Measurements from ENCODE around the gene MCTS1. TPM values are rescaled to one million over a fixed set of nuclear protein-coding genes. Genes with fewer than 3 reads are reported as not detected.
"Not testable (repeated sequence)": the region's sequence is repeated elsewhere in the genome, so short reads cannot be mapped to it uniquely, and the experiment has no call there.

MCTS1 gene, protein sequence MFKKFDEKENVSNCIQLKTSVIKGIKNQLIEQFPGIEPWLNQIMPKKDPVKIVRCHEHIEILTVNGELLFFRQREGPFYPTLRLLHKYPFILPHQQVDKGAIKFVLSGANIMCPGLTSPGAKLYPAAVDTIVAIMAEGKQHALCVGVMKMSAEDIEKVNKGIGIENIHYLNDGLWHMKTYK
- 14.6 TPM for total RNA-seq

DNA sequence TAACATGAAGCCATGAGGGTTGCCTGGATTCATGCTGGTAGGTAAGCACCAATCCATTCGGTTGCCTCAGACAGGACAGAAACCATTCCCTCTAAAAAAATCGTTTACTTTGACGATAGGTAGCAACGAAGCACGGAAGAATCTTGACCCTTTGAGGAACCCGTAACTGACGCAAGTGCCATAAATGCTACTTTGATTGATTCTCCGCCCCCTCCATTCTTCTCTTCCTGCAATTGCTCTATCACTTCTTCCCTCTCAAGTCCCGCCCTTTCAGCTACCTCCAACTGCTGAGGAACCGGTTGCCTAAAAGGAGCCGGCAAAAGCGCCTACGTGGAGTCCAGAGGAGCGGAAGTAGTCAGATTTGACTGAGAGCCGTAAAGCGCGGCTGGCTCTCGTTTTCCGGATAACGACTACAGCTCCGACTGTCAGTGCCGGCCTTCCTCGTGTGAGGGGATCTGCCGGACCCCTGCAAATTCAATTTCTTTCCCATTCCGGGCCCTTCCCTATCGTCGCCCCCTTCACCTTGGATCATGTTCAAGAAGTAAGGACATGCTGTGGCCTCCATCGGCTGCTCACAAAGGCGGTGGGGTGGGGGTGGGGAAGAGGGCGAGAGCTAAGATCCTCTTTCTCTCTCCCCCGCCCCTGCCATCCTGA is at the start of gene MCTS1:
Gene MCTS1 (plus strand): TSS at position 395 of the 654 bp plus-strand sequence. CDS start 136 bp downstream, at position 531.
- H3K9me3 ChIP-seq (ENCODE audit: low read depth, low read length) = no peaks in the 10 kb centered on the region
- H3K4me3 ChIP-seq (ENCODE audit: low read length) = peak within 1 kb of the TSS; percentile 68
- H3K27me3 ChIP-seq (ENCODE audit: insufficient read depth, low read length) = no peaks in the 10 kb centered on the region
- H3K4me1 ChIP-seq (ENCODE audit: insufficient read depth, low read length) = peaks cover 9% of the 10 kb centered on the region

DNA sequence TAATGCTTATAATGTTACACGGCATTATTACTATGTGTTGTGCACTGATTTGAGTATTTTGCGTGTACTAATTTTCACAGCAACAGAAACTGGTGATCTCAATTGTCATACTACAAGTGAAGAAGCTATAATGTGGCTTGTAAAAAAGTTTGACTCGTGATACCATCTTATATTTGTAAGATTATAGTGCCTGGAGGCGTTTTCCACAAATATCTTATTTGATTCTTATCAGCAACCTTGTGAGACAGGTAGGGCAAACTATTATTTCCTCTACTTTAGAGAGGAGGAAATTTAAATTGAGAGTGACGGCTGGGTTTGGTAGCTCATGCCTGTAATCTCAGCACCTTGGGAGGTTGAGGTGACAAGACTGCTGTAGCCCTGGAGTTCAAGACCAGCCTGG is 47.6 kb upstream of the MCTS1 start:
- Histone ChIP-seq H3K9me3 (ENCODE audit: low read depth, low read length) (no peaks in the 10 kb centered on the region), H3K4me1 (ENCODE audit: insufficient read depth, low read length) (peaks cover 9% of the 10 kb centered on the region), H3K4me3 (ENCODE audit: low read length) (no peak overlapping the region), H3K27me3 (ENCODE audit: insufficient read depth, low read length) (no peaks in the 10 kb centered on the region)

GRCh38 chrX:120559804-120560203 is 44.1 kb upstream of the MCTS1 start:
- H3K4me3 ChIP-seq (ENCODE audit: low read length) = peak overlapping the region; percentile 72
- H3K9me3 ChIP-seq (ENCODE audit: low read depth, low read length) = no peaks in the 10 kb centered on the region
- peaks cover 16% of the 10 kb centered on the region for H3K4me1 ChIP-seq (ENCODE audit: insufficient read depth, low read length)
- no peaks in the 10 kb centered on the region for H3K27me3 ChIP-seq (ENCODE audit: insufficient read depth, low read length)

DNA sequence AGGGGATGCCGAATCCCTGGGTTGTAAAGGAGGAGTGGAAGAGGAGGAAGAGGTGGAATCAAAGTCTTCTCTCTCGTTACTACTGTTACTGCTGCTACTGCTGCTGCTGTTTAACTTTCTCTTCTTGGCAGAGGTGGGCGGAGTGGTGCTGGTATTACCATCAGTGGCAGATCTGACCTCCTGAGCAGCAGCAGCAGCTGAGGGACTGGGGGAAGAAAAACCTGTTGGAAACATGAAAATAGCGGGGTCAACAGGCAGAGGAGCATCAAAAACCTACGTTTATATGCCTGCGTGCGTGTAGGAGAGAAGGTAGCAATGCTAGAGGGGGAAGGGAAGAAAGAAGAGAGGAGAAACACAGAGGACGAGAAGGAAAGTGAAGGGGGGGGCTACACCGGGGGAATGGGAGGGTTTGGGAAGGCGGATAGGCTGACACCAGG is 43.5 kb upstream of the MCTS1 start:
- peak overlapping the region; percentile 72 for H3K4me3 ChIP-seq (ENCODE audit: low read length)
- H3K4me1 ChIP-seq (ENCODE audit: insufficient read depth, low read length) = peaks cover 16% of the 10 kb centered on the region
- no peaks in the 10 kb centered on the region for H3K9me3 ChIP-seq (ENCODE audit: low read depth, low read length)
- H3K27me3 ChIP-seq (ENCODE audit: insufficient read depth, low read length) = no peaks in the 10 kb centered on the region

DNA sequence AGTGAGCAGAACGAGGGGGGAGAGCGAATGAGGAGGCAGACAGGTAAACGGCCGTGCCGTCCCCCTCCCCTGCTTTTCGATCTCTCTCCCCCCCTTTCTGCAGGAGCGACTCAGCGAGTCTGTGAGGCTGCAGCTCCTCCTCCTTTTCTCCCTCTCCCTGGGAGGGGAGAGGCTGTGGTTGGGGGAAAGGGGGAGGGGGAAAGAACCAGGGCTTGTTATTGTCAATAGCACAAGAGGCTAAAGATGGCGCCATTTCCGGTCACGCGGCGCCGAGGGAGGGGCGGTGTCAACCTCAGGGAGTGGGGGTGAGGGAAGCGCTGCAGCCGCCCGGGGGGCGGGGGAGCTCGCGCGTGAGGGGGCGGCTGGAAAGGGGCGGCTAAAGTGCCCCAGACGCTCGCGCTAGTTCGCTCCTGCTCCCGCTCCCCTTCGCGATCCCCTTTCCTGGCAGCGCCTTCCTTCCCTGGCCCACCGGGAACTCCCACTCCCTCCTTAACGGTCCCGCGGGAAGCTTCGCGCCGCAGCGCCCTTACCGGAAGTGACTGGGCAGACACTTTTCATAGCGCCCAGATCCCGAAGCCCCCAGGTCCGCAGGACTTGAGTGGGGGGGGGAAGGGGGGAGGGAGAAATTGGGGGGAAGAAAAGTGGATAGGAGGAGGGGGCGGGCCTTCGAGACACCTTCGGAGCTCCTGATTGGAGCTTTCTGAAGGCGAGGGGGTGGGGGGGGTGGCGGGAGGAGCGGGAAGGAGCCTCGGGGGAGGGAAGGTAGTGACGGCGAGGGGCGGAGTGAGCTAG is 42.9 kb upstream of the MCTS1 start, which contains the start of gene CUL4B:
Gene CUL4B (minus strand): TSS at position 121 of the 792 bp plus-strand sequence. CDS start 324 bp downstream, outside the sequence.
- no peaks in the 10 kb centered on the region for H3K27me3 ChIP-seq (ENCODE audit: insufficient read depth, low read length)
- no peaks in the 10 kb centered on the region for H3K9me3 ChIP-seq (ENCODE audit: low read depth, low read length)
- peaks cover 16% of the 10 kb centered on the region for H3K4me1 ChIP-seq (ENCODE audit: insufficient read depth, low read length)
- peak within 1 kb of the TSS; percentile 72 for H3K4me3 ChIP-seq (ENCODE audit: low read length)

- Histone ChIP-seq H3K27me3 (ENCODE audit: insufficient read depth, low read length) (no peaks in the 10 kb centered on the region), H3K4me3 (ENCODE audit: low read length) (peak overlapping the region; percentile 52)
Measured at GRCh38 chrX:120561634-120562568, 42.0 kb upstream of the MCTS1 start.

DNA sequence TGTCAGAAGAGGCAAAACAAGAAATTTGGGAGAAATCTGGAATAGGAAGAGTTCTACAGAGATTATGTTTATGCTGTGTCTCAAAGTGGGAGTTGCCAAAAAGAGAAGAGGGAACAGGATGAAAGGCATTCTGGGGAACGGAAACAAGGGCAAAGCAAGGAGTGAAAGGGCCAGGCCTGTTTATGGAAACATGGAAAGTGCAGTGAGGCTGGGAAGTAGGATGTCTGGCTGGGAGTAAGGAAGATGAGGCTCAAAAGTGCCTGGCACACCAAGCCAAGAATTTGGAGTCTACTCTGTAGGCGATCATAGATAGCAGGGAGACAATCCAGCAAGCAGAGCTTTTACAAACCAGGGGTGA is 41.4 kb upstream of the MCTS1 start:
- peaks cover 16% of the 10 kb centered on the region for H3K4me1 ChIP-seq (ENCODE audit: insufficient read depth, low read length)
- no peaks in the 10 kb centered on the region for H3K9me3 ChIP-seq (ENCODE audit: low read depth, low read length)
- H3K4me3 ChIP-seq (ENCODE audit: low read length) = no peak overlapping the region
- H3K27me3 ChIP-seq (ENCODE audit: insufficient read depth, low read length) = no peaks in the 10 kb centered on the region

More at GRCh38 chrX:120561634-120562568, 42.0 kb upstream of the MCTS1 start:
- Histone ChIP-seq H3K9me3 (ENCODE audit: low read depth, low read length) (no peaks in the 10 kb centered on the region), H3K4me1 (ENCODE audit: insufficient read depth, low read length) (peaks cover 16% of the 10 kb centered on the region)

- no peaks in the 10 kb centered on the region for H3K9me3 ChIP-seq (ENCODE audit: low read depth, low read length)
- no peaks in the 10 kb centered on the region for H3K27me3 ChIP-seq (ENCODE audit: insufficient read depth, low read length)
- H3K4me3 ChIP-seq (ENCODE audit: low read length) = no peak overlapping the region
- H3K4me1 ChIP-seq (ENCODE audit: insufficient read depth, low read length) = peaks cover 9% of the 10 kb centered on the region
Measured at GRCh38 chrX:120564925-120565324, 39.0 kb upstream of the MCTS1 start.

- H3K4me3 ChIP-seq (ENCODE audit: low read length) = no peak overlapping the region
- H3K9me3 ChIP-seq (ENCODE audit: low read depth, low read length) = no peaks in the 10 kb centered on the region
- no peaks in the 10 kb centered on the region for H3K27me3 ChIP-seq (ENCODE audit: insufficient read depth, low read length)
- H3K4me1 ChIP-seq (ENCODE audit: insufficient read depth, low read length) = peaks cover 8% of the 10 kb centered on the region
Measured at GRCh38 chrX:120566817-120567216, 37.1 kb upstream of the MCTS1 start.

DNA sequence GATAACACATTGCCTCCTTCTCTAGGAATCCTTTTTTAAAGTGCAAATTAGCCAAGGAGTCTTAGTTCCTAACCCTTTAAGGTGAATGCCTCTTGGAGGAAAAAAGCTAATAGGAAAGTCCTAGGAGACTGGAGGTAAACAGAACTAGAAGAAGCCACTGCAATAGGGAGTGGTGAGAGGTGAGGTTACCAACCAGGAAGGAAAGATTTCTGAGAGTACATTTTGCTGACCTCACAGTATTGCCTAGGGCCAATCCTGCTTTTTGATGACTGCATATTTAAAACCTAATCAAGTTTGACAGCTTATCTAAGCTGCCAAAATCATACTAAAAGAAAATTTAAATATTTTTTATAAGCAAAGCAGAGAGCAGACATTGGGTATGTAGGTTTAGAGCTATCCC is 35.9 kb upstream of the MCTS1 start:
- Histone ChIP-seq H3K4me3 (ENCODE audit: low read length) (no peak overlapping the region), H3K27me3 (ENCODE audit: insufficient read depth, low read length) (no peaks in the 10 kb centered on the region), H3K9me3 (ENCODE audit: low read depth, low read length) (no peaks in the 10 kb centered on the region), H3K4me1 (ENCODE audit: insufficient read depth, low read length) (no peaks in the 10 kb centered on the region)

DNA sequence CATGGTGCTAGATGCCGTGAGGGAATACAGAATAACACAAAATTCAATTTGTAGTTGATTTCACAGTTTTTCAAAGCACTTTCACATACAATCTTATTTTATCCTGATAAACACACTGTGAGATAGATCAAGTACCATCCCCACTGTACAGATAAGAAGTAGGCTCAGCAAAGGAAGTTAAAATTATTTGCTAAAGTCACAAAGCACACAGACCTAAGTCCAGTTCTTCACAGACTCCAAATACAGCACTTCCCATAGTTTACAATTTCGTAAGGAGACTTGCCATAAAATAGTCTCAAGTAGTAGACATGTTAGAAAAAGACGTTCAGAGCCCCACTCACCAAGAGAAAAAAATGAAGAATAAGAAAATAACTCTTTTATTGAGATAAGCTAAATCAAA is 35.3 kb upstream of the MCTS1 start:
- Histone ChIP-seq H3K27me3 (ENCODE audit: insufficient read depth, low read length) (no peaks in the 10 kb centered on the region), H3K9me3 (ENCODE audit: low read depth, low read length) (no peaks in the 10 kb centered on the region), H3K4me3 (ENCODE audit: low read length) (no peak overlapping the region), H3K4me1 (ENCODE audit: insufficient read depth, low read length) (no peaks in the 10 kb centered on the region)

GRCh38 chrX:120570011-120570600 is 33.8 kb upstream of the MCTS1 start:
- no peak overlapping the region for H3K4me3 ChIP-seq (ENCODE audit: low read length)
- no peaks in the 10 kb centered on the region for H3K9me3 ChIP-seq (ENCODE audit: low read depth, low read length)
- no peaks in the 10 kb centered on the region for H3K27me3 ChIP-seq (ENCODE audit: insufficient read depth, low read length)
- no peaks in the 10 kb centered on the region for H3K4me1 ChIP-seq (ENCODE audit: insufficient read depth, low read length)

- H3K4me1 ChIP-seq (ENCODE audit: insufficient read depth, low read length); H3K9me3 ChIP-seq (ENCODE audit: low read depth, low read length); H3K4me3 ChIP-seq (ENCODE audit: low read length); H3K27me3 ChIP-seq (ENCODE audit: insufficient read depth, low read length): not testable (repeated sequence)
Measured at GRCh38 chrX:120573806-120574205, 30.1 kb upstream of the MCTS1 start.

DNA sequence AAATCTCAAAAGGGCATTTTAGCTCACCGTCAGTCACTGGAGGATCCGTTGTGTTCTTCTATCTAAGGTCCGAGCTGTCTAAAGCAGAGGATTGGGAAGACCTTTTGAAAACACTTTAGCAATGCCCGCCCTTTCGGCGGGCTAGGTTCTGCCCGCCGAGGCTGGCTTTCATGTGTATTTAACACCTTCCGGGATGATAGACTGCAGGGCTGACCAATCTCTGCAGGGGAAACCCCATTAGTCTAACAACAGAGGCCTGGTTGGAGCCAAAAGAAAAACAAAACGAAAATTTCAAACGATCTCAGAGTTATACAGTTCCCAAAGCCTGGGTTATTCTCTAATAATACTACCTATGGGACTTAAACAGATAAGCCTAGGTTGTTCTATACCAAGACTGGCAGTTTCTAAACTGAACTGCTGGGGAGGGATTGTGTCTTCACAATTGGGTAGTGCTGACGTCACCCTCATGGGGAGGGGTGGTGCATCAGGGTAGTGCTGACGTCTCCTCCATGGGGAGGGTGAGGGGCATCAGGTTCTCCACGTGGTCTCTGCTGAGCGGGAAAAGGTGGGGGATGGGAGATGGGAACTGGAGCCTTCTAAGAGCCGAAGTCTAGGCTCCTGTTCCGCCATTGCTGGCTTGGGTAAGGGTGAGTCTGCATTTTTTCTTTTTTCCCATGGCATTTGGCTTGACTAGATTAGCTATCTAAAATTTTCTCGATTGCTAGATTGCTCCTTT is 28.4 kb upstream of the MCTS1 start:
- Histone ChIP-seq H3K27me3 (ENCODE audit: insufficient read depth, low read length) (no peaks in the 10 kb centered on the region), H3K9me3 (ENCODE audit: low read depth, low read length) (no peaks in the 10 kb centered on the region)

More for the DNA sequence above, 28.4 kb upstream of the MCTS1 start:
- H3K4me1 ChIP-seq (ENCODE audit: insufficient read depth, low read length) = no peaks in the 10 kb centered on the region
- no peak overlapping the region for H3K4me3 ChIP-seq (ENCODE audit: low read length)
